Neural progenitor cell (in vitro differentiated cells): ENCODE measurements around the gene TSHZ2.

ENCODE experiments used
- EZH2 ChIP-seq: fragments of 200-600 bp; sonication (generic); IDR thresholded peaks from 2 replicates; pipeline ENCODE4 v1.6.1; 2017; ENCODE audit warnings: antibody characterized with exemption, mild to moderate bottlenecking, moderate library complexity
- TF ChIP-seq, protein P1 (sequence below): fragments of 200-600 bp; sonication (generic); IDR thresholded peaks from 2 replicates; pipeline ENCODE4 v1.5.1; 2017; ENCODE audit warnings: antibody characterized with exemption, mild to moderate bottlenecking

DNA sequence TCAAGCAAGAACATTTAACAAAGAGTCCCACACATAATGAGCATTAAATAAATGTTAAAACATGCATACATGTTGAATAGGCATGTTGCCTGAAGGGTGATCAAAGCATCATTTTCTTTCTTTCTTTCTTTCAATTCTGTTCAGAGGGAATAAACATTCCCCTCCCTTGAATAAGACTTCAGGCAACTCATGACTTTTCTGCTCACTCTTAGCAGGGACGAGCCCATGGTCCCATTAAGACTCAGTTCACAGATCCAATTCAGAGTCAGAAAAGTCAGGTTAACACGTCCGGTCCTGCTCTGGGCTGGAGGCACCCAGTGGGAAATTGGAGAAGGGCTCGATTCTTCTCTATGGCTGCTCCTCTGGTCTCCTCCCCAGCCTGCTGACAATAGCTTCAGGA, 439.7 kb downstream of the TSHZ2 start:
- TF ChIP-seq, protein P1, sequence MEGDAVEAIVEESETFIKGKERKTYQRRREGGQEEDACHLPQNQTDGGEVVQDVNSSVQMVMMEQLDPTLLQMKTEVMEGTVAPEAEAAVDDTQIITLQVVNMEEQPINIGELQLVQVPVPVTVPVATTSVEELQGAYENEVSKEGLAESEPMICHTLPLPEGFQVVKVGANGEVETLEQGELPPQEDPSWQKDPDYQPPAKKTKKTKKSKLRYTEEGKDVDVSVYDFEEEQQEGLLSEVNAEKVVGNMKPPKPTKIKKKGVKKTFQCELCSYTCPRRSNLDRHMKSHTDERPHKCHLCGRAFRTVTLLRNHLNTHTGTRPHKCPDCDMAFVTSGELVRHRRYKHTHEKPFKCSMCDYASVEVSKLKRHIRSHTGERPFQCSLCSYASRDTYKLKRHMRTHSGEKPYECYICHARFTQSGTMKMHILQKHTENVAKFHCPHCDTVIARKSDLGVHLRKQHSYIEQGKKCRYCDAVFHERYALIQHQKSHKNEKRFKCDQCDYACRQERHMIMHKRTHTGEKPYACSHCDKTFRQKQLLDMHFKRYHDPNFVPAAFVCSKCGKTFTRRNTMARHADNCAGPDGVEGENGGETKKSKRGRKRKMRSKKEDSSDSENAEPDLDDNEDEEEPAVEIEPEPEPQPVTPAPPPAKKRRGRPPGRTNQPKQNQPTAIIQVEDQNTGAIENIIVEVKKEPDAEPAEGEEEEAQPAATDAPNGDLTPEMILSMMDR: no peak
- no peak for TF ChIP-seq EZH2
